BLaER1 (cell line): ENCODE data around the gene H2BW1.
"Not testable (repeated sequence)": the region's sequence is repeated elsewhere in the genome, so short reads cannot be mapped to it uniquely, and the experiment has no call there.

Experiments
- H3K27ac ChIP-seq: shearing (Covaris generic); formaldehyde crosslinking; 2 replicates; pipeline ENCODE4 v1.8.1; 2022
- H3K27me3 ChIP-seq: shearing (Covaris generic); formaldehyde crosslinking; 2 replicates; pipeline ENCODE4 v1.8.1; 2022
- H3K36me3 ChIP-seq: shearing (Covaris generic); formaldehyde crosslinking; 2 replicates; pipeline ENCODE4 v1.8.1; 2022
- H3K4me1 ChIP-seq: shearing (Covaris generic); formaldehyde crosslinking; 2 replicates; pipeline ENCODE4 v1.8.1; 2022
- H3K4me2 ChIP-seq: shearing (Covaris generic); formaldehyde crosslinking; 2 replicates; pipeline ENCODE4 v1.8.1; 2022
- H3K4me3 ChIP-seq: shearing (Covaris generic); formaldehyde crosslinking; 2 replicates; pipeline ENCODE4 v1.8.1; 2022
- H3K9ac ChIP-seq: shearing (Covaris generic); formaldehyde crosslinking; 2 replicates; pipeline ENCODE4 v1.8.1; 2022
- H3K9me3 ChIP-seq: shearing (Covaris generic); formaldehyde crosslinking; 2 replicates; pipeline ENCODE4 v1.8.1; 2022
- H4K20me1 ChIP-seq: shearing (Covaris generic); formaldehyde crosslinking; 2 replicates; pipeline ENCODE4 v1.8.1; 2022
- Cebpa-rat ChIP-seq: shearing (Covaris generic); IDR thresholded peaks from 2 replicates; pipeline ENCODE4 v1.8.1; 2022

Gene H2BW1

GRCh38 chrX:104008831-104009230, 4.7 kb downstream of the H2BW1 start:
- Histone ChIP-seq H3K36me3 (no peaks in the 10 kb centered on the region), H3K4me1 (no peaks in the 10 kb centered on the region), H3K27ac (no peak overlapping the region), H3K9ac (no peak overlapping the region), H3K4me3 (no peak overlapping the region), H3K9me3 (peaks cover 7% of the 10 kb centered on the region), H3K27me3 (no peaks in the 10 kb centered on the region), H3K4me2 (no peak overlapping the region), H4K20me1 (no peaks in the 10 kb centered on the region)
- no peak for TF ChIP-seq Cebpa-rat

DNA sequence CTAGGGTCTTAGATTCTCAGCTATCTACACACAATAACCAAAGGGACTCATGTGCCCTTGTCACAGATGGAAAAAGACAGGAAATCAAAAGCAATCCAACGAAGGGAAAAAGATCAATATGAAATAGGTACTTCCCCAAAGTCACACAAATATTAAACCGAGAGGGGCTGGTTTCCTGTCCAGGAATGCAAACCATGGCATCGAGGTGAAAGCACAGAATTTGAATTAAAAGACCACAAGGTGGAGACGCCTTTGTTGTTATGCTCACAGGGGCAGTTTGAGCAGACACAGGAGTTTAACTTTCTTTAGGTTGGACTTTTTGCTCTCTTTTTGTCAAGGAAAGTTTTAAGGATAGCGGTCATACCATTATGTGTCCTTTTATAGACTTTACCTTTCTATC, 14.3 kb downstream of the H2BW1 start:
- TF ChIP-seq Cebpa-rat = no peak
- no peak overlapping the region for H3K9ac ChIP-seq
- no peaks in the 10 kb centered on the region for H3K36me3 ChIP-seq
- no peaks in the 10 kb centered on the region for H4K20me1 ChIP-seq
- H3K9me3 ChIP-seq = no peaks in the 10 kb centered on the region
- H3K4me1 ChIP-seq = no peaks in the 10 kb centered on the region
- no peak overlapping the region for H3K27ac ChIP-seq
- H3K27me3 ChIP-seq = no peaks in the 10 kb centered on the region
- no peak overlapping the region for H3K4me2 ChIP-seq
- H3K4me3 ChIP-seq = no peak overlapping the region

GRCh38 chrX:103983508-103983907, 30.0 kb downstream of the H2BW1 start:
- not testable (repeated sequence) for H3K4me2 ChIP-seq, H3K4me1 ChIP-seq, H3K9ac ChIP-seq, H4K20me1 ChIP-seq, H3K36me3 ChIP-seq, H3K9me3 ChIP-seq, H3K4me3 ChIP-seq, H3K27me3 ChIP-seq, H3K27ac ChIP-seq

GRCh38 chrX:103962411-103963278, 50.9 kb downstream of the H2BW1 start, which contains the start of gene TMSB15B:
TSS of gene TMSB15B (plus strand) at chrX:103962627.
- not testable (repeated sequence) for H3K9me3 ChIP-seq, H3K36me3 ChIP-seq

More at GRCh38 chrX:103962411-103963278, 50.9 kb downstream of the H2BW1 start, which contains the start of gene TMSB15B:
- H3K9ac ChIP-seq, H4K20me1 ChIP-seq, H3K27ac ChIP-seq, H3K27me3 ChIP-seq, H3K4me1 ChIP-seq, H3K4me2 ChIP-seq, H3K4me3 ChIP-seq: not testable (repeated sequence)
